IMR-90 (cell line): ENCODE measurements around the gene IRAK3. TPM values are rescaled to one million over a fixed set of nuclear protein-coding genes. Genes with fewer than 3 reads are reported as not detected.
A peak's percentile ranks its signal among the peaks of the same experiment; 100 is the strongest.

Experiments
- ATAC-seq: fragments of 200-7000 bp; cut with Tn5 transposase; 2 replicates; pipeline ENCODE4 v1.9.1; 2020; ENCODE audit warnings: low read depth, mild to moderate bottlenecking, moderate library complexity
- BruUV-seq: library from RNA; stranded (reverse); fragments of 400-500 nt; replicated peaks from 2 replicates; lab custom pipeline; 2021; lab: Mats Ljungman, UMichigan
- CTCF ChIA-PET: fragments of 300-600 bp; formaldehyde crosslinking; extraction: SDS; loops from one replicate; lab custom pipeline; 2021; ENCODE audit warnings: antibody characterized with exemption; lab: Yijun Ruan, JAX
- POLR2A ChIA-PET: fragments of 300-600 bp; sonication (Branson Sonifier 250); formaldehyde crosslinking; loops from one replicate; lab custom pipeline; 2022; ENCODE audit warnings: antibody characterized with exemption; ENCODE audit not compliant: unreplicated experiment; lab: Charles Lee
- DNase-seq: peaks from one replicate; pipeline ENCODE4 v3.0.0; 2013
- H2AFZ ChIP-seq: replicated peaks from 2 replicates; pipeline ENCODE3; 2013; ENCODE audit warnings: low read length, mild to moderate bottlenecking; ENCODE audit not compliant: poor library complexity
- H2AK5ac ChIP-seq: 2 replicates; pipeline ENCODE4 v1.6.1; 2013; ENCODE audit warnings: low read depth, low read length, inconsistent platforms
- H2AK9ac ChIP-seq: replicated peaks from 2 replicates; pipeline ENCODE3; 2013; ENCODE audit warnings: mild to moderate bottlenecking, low read depth, low read length, moderate library complexity; ENCODE audit not compliant: poor library complexity
- H2BK120ac ChIP-seq: 2 replicates; pipeline ENCODE4 v1.6.1; 2013; ENCODE audit warnings: low read depth, low read length, inconsistent platforms
- H2BK15ac ChIP-seq: 3 replicates; pipeline ENCODE4 v1.6.1; 2013; ENCODE audit warnings: low read depth, low read length, inconsistent platforms
- H2BK20ac ChIP-seq: 2 replicates; pipeline ENCODE4 v1.6.1; 2013; ENCODE audit warnings: low read depth, mild to moderate bottlenecking, inconsistent platforms, low read length, moderate library complexity
- H2BK5ac ChIP-seq: 2 replicates; pipeline ENCODE4 v1.6.1; 2013; ENCODE audit warnings: mild to moderate bottlenecking, low read depth, low read length, inconsistent platforms; ENCODE audit not compliant: poor library complexity, severe bottlenecking
- H3K14ac ChIP-seq: replicated peaks from 2 replicates; pipeline ENCODE4 v1.6.1; 2013; ENCODE audit warnings: low read depth, low read length, inconsistent platforms
- H3K18ac ChIP-seq: 2 replicates; pipeline ENCODE4 v1.6.1; 2013; ENCODE audit warnings: low read depth, low read length, control low read depth
- H3K23ac ChIP-seq: 2 replicates; pipeline ENCODE4 v1.6.1; 2013; ENCODE audit warnings: low read depth, low read length, inconsistent platforms
- H3K27ac ChIP-seq: 2 replicates; pipeline ENCODE4 v1.5.1; 2013; ENCODE audit warnings: mild to moderate bottlenecking, control low read depth, low read length; ENCODE audit not compliant: insufficient read depth
- H3K27me3 ChIP-seq: 2 replicates; pipeline ENCODE4 v1.6.1; 2013; ENCODE audit warnings: low read length; ENCODE audit not compliant: control insufficient read depth, insufficient read depth
- H3K36me3 ChIP-seq: 2 replicates; pipeline ENCODE4 v1.6.1; 2013; ENCODE audit warnings: low read length, mixed read lengths; ENCODE audit not compliant: control insufficient read depth, insufficient read depth
- H3K4ac ChIP-seq: 2 replicates; pipeline ENCODE4 v1.6.1; 2013; ENCODE audit warnings: low read depth, low read length, inconsistent platforms
- H3K4me1 ChIP-seq: 2 replicates; pipeline ENCODE4 v1.6.1; 2013; ENCODE audit warnings: low read length, mixed read lengths; ENCODE audit not compliant: control insufficient read depth, insufficient read depth
- H3K4me2 ChIP-seq: 2 replicates; pipeline ENCODE4 v1.6.1; 2013; ENCODE audit warnings: low read depth, mild to moderate bottlenecking, control low read depth, low read length, moderate library complexity
- H3K4me3 ChIP-seq: 2 replicates; pipeline ENCODE4 v1.5.1; 2013; ENCODE audit warnings: low read depth, mild to moderate bottlenecking, control low read depth, low read length, moderate library complexity; ENCODE audit not compliant: insufficient read depth
- H3K56ac ChIP-seq: 2 replicates; pipeline ENCODE4 v1.6.1; 2013; ENCODE audit warnings: low read length, inconsistent platforms; ENCODE audit not compliant: insufficient read depth; ENCODE audit errors: extremely low read depth
- H3K79me1 ChIP-seq, 2 experiments: 2 replicates each; pipeline ENCODE4 v1.6.1; 2013; ENCODE audit warnings: low read length in 2 of 2, inconsistent platforms in 1 of 2, low read depth in 1 of 2
- H3K9ac ChIP-seq: 2 replicates; pipeline ENCODE4 v1.6.1; 2013; ENCODE audit warnings: low read depth, low read length, control low read depth
- H3K9me1 ChIP-seq: 2 replicates; pipeline ENCODE4 v1.6.1; 2013; ENCODE audit warnings: low read length, inconsistent platforms; ENCODE audit not compliant: insufficient read depth
- H3K9me3 ChIP-seq: 2 replicates; pipeline ENCODE4 v1.6.1; 2013; ENCODE audit warnings: low read length; ENCODE audit not compliant: control insufficient read depth, insufficient read depth
- H4K20me1 ChIP-seq: 2 replicates; pipeline ENCODE4 v1.6.1; 2013; ENCODE audit warnings: low read length, inconsistent platforms; ENCODE audit not compliant: insufficient read depth
- H4K5ac ChIP-seq: 2 replicates; pipeline ENCODE4 v1.6.1; 2013; ENCODE audit warnings: mild to moderate bottlenecking, low read depth, low read length, control low read depth
- H4K8ac ChIP-seq, 2 experiments: 2 replicates each; pipeline ENCODE4 v1.6.1; 2013; ENCODE audit warnings: low read depth in 2 of 2, low read length in 2 of 2, control low read depth in 1 of 2, inconsistent platforms in 1 of 2
- H4K91ac ChIP-seq: 2 replicates; pipeline ENCODE4 v1.6.1; 2013; ENCODE audit warnings: low read depth, low read length, inconsistent platforms; ENCODE audit not compliant: insufficient read depth
- BHLHE40 ChIP-seq: fragments of 150-350 bp; IDR thresholded peaks from 2 replicates; pipeline ENCODE4 v1.6.1; 2016; ENCODE audit warnings: mild to moderate bottlenecking, low read depth, low read length
- CEBPB ChIP-seq: IDR thresholded peaks from 2 replicates; pipeline ENCODE4 v1.6.1; 2012; ENCODE audit warnings: low read depth, low read length, improper control_type of control experiment
- CHD1 ChIP-seq: IDR thresholded peaks from 2 replicates; pipeline ENCODE4 v1.6.1; 2012; ENCODE audit warnings: low read depth, low read length, improper control_type of control experiment
- MAZ ChIP-seq: IDR thresholded peaks from 2 replicates; pipeline ENCODE4 v1.6.1; 2012; ENCODE audit warnings: low read depth, mild to moderate bottlenecking, low read length, improper control_type of control experiment, moderate library complexity, borderline replicate concordance
- MXI1 ChIP-seq: IDR thresholded peaks from 2 replicates; pipeline ENCODE4 v1.6.1; 2012; ENCODE audit warnings: low read depth, mild to moderate bottlenecking, low read length, moderate library complexity, borderline replicate concordance
- POLR2A ChIP-seq: IDR thresholded peaks from 2 replicates; pipeline ENCODE4 v1.6.1; 2012; ENCODE audit warnings: mild to moderate bottlenecking, low read depth, low read length
- RAD21 ChIP-seq: IDR thresholded peaks from 2 replicates; pipeline ENCODE4 v1.6.1; 2012; ENCODE audit warnings: low read length, improper control_type of control experiment
- RFX5 ChIP-seq: IDR thresholded peaks from 2 replicates; pipeline ENCODE4 v1.8.0; 2012; ENCODE audit warnings: low read depth, mild to moderate bottlenecking, low read length, moderate library complexity
- SMC3 ChIP-seq: fragments of 150-350 bp; IDR thresholded peaks from 2 replicates; pipeline ENCODE4 v1.6.1; 2016; ENCODE audit warnings: low read depth, mild to moderate bottlenecking, antibody characterized with exemption, low read length, moderate library complexity
- WGBS, 2 experiments: methylation state at CpG; one replicate each; pipeline versions ENCODE4 v1.1.5 to v1.1.7; 2013; ENCODE audit warnings: missing lambda C conversion rate in 2 of 2; ENCODE audit not compliant: insufficient read length in 1 of 2; ENCODE audit errors: extremely low coverage in 2 of 2; 5-methylcytosine and 5-hydroxymethylcytosine counted together
- dilution Hi-C: fragments of 300-500 bp; cut with HindIII; formaldehyde crosslinking; loops from one replicate; pipeline ENCODE4 v1.14.3; 2018; ENCODE audit warnings: low sequenced_read_pairs; ENCODE audit not compliant: unreplicated experiment
- in situ Hi-C: fragments of 300-500 bp; cut with MboI; formaldehyde crosslinking; loops from 3 replicates; pipeline ENCODE4 v1.14.3; 2019; ENCODE audit warnings: low sequenced_read_pairs, inconsistent platforms, mixed read lengths
- intact Hi-C: fragments of 100-400 bp; cut with micrococcal nuclease; formaldehyde crosslinking; loops from 2 replicates; pipeline ENCODE4 v1.10.0; 2022
- polyA plus RNA-seq, 3 experiments: library from polyadenylated mRNA; depleted of rRNA; stranded (reverse); fragments of >200 nt; gene quantifications; 2 replicates each; pipeline ENCODE4 v1.2.3, GENCODE V29; 2012; ENCODE audit warnings: low replicate concordance in 1 of 3
- total RNA-seq: library from RNA; depleted of rRNA; stranded (reverse); fragments of >200 nt; gene quantifications from 2 replicates; pipeline ENCODE4 v1.2.3, GENCODE V29; 2012
- TF ChIP-seq, protein P1 (sequence below): conservative IDR thresholded peaks from 2 replicates; pipeline ENCODE4 v1.5.1; 2012; ENCODE audit warnings: mild to moderate bottlenecking, low read depth, low read length, improper control_type of control experiment

The IRAK3 gene
- total and polyA plus RNA-seq, 2 of the 4 experiments (the other 2 are of a cell fraction), result 0.53 to 0.72 TPM

DNA sequence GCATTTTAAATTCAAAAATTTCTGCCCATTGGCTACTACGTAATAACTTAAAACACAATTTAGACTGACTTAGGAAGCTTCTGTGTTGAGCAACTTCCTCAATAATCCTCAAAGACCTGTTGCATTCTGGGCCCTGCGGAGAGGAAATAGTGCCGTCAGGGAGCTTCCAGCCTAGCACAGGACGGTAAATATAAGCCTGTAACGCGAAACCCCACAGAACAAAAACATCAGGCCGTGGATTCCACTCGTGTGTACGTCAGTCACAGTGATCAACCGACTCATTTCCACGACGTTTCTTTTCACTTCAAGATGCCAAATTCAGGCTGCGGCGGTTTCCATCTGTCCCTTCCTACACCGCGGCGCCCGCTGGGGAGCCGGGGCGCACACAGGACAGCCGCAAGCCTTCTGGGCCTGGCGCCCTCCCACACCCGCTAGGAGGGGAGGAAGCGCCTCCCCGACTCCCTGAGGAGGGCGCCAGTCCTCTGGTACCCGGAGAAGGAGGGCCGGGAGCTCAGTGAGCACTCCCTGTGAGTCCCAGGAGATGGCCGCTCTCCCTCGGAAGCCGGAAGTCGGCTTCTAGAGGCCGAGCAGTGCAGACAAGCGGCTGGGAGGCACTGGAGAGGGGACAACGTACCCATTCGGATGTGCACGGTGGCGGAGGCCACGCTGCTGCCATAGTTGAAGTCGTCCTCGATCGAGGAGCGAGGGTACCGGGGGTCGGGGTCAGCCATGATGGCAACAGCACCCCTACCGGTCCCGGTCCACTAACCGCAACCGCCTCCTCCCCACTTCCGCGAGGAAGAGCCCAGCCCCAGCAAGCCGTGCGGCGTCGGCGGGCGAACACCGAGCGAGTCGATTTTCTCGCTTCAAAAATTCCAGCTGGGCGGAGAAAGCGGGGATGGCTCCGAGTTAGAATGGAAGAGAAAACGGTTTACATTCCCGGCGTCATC lies 19.5 kb upstream of the IRAK3 start, which contains the start of gene TMBIM4:
TSS of gene TMBIM4 (minus strand) at position 776 of the 950 bp plus-strand sequence. CDS start at position 731, 45 bp downstream.
- H3K56ac ChIP-seq, result peak within 1 kb of the TSS; percentile 97
- peak; percentile 95 for DNase-seq
- peak within 1 kb of the TSS; percentile 96 for H3K18ac ChIP-seq
- 1% methylated on average over 26 of the region's 67 CpGs; no CpG with 5 or more reads in 1 of the 2 experiments for WGBS, 2 experiments
- peaks cover 2% of the 10 kb centered on the region; the same call in 1 of the 2 replicates for H3K4me1 ChIP-seq
- H3K4me2 ChIP-seq, result peak within 1 kb of the TSS; percentile 92
- peaks cover 17 to 27% of the 10 kb centered on the region in 2 experiments; a peak in 3 of 4 replicates for H3K79me1 ChIP-seq
- peak within 1 kb of the TSS; percentile 93 for H2AK9ac ChIP-seq
- CTCF ChIA-PET, result interaction anchor here (0.6 to 2.2 kb wide), 5 partner anchors 12 to 1298 kb away, joined by 3 to 7 read pairs (median 3); no protein-coding TSS in a partner anchor
- peaks cover 2% of the 10 kb centered on the region; the same call in 1 of the 2 replicates for H3K9me3 ChIP-seq
- peak within 1 kb of the TSS; percentile 83 for H3K4me3 ChIP-seq
- H3K27ac ChIP-seq, result peak within 1 kb of the TSS; percentile 99
- peak within 1 kb of the TSS; percentile 94 for H2AK5ac ChIP-seq
- no TSS peak for BruUV-seq
- H4K20me1 ChIP-seq, result no peaks in the 10 kb centered on the region
- peak within 1 kb of the TSS; percentile 96 for H2BK120ac ChIP-seq
- peak within 1 kb of the TSS; percentile 94; the same call in 2 of the 3 replicates for H2BK15ac ChIP-seq
- H3K9me1 ChIP-seq, result no peaks in the 10 kb centered on the region
- H3K23ac ChIP-seq, result peak within 1 kb of the TSS; percentile 97
- no peaks in the 10 kb centered on the region; the same call in 1 of the 2 replicates for H3K36me3 ChIP-seq
- H2AFZ ChIP-seq, result peak within 1 kb of the TSS; percentile 99
- TF ChIP-seq RAD21 (peak; percentile 19; the same call in 1 of the 2 replicates), CEBPB (peak; percentile 96), MXI1 (peak; percentile 52; the same call in 1 of the 2 replicates), BHLHE40 (peak; percentile 24; the same call in 1 of the 2 replicates), CHD1 (no peak), SMC3 (peak; percentile 4; the same call in 1 of the 2 replicates), RFX5 (no peak), MAZ (peak; percentile 81; the same call in 1 of the 2 replicates), POLR2A (peak; percentile 80)
- TF ChIP-seq, protein P1, sequence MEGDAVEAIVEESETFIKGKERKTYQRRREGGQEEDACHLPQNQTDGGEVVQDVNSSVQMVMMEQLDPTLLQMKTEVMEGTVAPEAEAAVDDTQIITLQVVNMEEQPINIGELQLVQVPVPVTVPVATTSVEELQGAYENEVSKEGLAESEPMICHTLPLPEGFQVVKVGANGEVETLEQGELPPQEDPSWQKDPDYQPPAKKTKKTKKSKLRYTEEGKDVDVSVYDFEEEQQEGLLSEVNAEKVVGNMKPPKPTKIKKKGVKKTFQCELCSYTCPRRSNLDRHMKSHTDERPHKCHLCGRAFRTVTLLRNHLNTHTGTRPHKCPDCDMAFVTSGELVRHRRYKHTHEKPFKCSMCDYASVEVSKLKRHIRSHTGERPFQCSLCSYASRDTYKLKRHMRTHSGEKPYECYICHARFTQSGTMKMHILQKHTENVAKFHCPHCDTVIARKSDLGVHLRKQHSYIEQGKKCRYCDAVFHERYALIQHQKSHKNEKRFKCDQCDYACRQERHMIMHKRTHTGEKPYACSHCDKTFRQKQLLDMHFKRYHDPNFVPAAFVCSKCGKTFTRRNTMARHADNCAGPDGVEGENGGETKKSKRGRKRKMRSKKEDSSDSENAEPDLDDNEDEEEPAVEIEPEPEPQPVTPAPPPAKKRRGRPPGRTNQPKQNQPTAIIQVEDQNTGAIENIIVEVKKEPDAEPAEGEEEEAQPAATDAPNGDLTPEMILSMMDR, result peak; percentile 34
- H3K4ac ChIP-seq, result peak within 1 kb of the TSS; percentile 97
- in situ Hi-C loops (loop anchor here (25.0 kb wide), 1 partner anchor 243 kb away; no protein-coding TSS in a partner anchor), dilution Hi-C loops (no loop called here), intact Hi-C loops (no loop called here)
- H4K91ac ChIP-seq, result peak within 1 kb of the TSS; percentile 99
- ATAC-seq, result peak; percentile 92
- H3K9ac ChIP-seq, result peak within 1 kb of the TSS; percentile 95
- peak within 1 kb of the TSS; percentile 97 for H3K14ac ChIP-seq
- H4K5ac ChIP-seq, result peak within 1 kb of the TSS; percentile 99
- POLR2A ChIA-PET, result interaction anchor here (0.6 to 1.0 kb wide), 8 partner anchors 11 to 862 kb away, joined by 3 to 7 read pairs (median 4); no protein-coding TSS in a partner anchor
- peak within 1 kb of the TSS; percentile 89 to 100 for H4K8ac ChIP-seq
- H3K27me3 ChIP-seq, result no peaks in the 10 kb centered on the region
- peak within 1 kb of the TSS; percentile 85 for H2BK20ac ChIP-seq
- H2BK5ac ChIP-seq, result peak within 1 kb of the TSS; percentile 97
